ENCODE data around the gene BCL11B.

Gene BCL11B

DNA sequence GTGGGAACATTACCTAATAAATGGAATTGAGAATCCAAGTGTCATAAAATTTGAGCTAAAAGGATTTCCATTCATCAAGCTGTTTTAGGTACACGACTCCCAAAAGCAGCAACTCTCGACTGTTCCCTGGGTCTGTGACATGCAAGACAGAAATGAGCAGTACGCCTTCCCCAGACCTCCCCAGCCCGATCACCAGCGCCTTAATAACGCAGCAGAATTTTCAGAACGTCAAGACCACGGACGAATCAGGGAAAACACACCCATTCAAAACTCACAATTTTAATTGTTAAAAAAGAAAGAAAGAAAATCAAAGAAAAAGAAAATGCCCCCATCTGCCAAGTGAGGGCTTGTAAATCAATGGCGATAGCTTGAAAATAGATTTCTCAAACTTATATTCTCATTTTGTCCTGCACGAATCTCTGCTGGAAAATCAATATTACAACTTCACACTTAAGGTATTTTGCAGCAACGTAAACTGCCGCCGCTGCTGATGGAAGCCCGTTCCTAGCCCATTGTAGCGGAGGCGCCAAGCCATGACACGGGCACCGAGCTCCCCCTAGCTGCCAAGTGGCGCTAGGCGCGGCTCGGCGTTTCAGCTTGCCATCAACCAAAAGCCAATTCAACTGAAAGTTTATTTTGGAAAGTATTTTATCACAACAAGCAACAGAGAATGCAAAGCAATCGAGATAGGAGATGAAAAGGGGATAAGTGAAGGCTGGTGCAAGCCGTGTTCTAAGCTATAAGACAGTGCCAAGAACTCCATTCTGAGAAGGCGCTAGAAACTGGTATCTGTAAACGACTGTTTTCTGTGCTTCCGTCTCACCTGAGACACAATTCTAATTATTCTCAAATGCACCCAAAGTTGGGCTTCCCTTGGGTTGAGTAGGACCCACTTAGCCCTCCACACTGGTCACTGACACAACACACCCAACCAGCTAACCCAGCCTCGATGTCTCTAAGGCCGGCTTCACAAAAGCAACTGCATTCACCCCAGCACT lies 5.5 kb downstream of the BCL11B start:
- Histone ChIP-seq H3K4me1 (ENCODE audit: control insufficient read depth, insufficient read depth, low read length, unreplicated experiment) (no peaks in the 10 kb centered on the region), H3K4me3 (ENCODE audit: low read depth, low read length) (peak overlapping the region; percentile 14; the same call in 1 of the 2 replicates), H3K27me3 (ENCODE audit: insufficient read depth, low read length) (peaks cover 88% of the 10 kb centered on the region), H2AFZ (ENCODE audit: low read length, unreplicated experiment) (no peak overlapping the region), H3K79me2 (ENCODE audit: control insufficient read depth, insufficient read depth, low read length, unreplicated experiment) (no peaks in the 10 kb centered on the region), H3K36me3 (ENCODE audit: insufficient read depth, low read length) (no peaks in the 10 kb centered on the region), H3K27ac (ENCODE audit: low read depth, low read length) (no peak overlapping the region)

DNA sequence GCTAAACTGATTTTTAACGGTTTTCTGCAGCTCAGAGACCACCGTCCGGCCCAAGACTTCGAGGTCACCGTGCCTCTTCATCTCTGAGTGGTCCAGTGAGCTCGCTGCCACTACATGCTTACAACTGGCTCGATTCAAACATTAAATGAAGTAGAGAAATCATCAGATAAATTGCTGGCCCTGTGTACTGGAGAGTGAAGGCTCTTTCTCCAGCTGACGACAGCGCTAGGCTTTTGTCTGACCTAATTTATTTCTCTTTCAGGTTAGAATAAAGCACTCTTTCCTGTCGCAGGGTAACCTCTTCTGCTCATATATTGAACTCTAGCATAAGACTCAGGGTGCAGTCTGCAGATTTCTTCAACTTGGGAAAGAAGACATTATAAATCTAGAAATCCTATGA lies 6.4 kb downstream of the BCL11B start:
- Histone ChIP-seq H2AFZ (ENCODE audit: low read length, unreplicated experiment) (no peak overlapping the region), H3K79me2 (ENCODE audit: control insufficient read depth, insufficient read depth, low read length, unreplicated experiment) (no peaks in the 10 kb centered on the region), H3K36me3 (ENCODE audit: insufficient read depth, low read length) (no peaks in the 10 kb centered on the region), H3K4me3 (ENCODE audit: low read depth, low read length) (no peak overlapping the region), H3K27ac (ENCODE audit: low read depth, low read length) (no peak overlapping the region), H3K4me1 (ENCODE audit: control insufficient read depth, insufficient read depth, low read length, unreplicated experiment) (no peaks in the 10 kb centered on the region), H3K27me3 (ENCODE audit: insufficient read depth, low read length) (peaks cover 89% of the 10 kb centered on the region)

DNA sequence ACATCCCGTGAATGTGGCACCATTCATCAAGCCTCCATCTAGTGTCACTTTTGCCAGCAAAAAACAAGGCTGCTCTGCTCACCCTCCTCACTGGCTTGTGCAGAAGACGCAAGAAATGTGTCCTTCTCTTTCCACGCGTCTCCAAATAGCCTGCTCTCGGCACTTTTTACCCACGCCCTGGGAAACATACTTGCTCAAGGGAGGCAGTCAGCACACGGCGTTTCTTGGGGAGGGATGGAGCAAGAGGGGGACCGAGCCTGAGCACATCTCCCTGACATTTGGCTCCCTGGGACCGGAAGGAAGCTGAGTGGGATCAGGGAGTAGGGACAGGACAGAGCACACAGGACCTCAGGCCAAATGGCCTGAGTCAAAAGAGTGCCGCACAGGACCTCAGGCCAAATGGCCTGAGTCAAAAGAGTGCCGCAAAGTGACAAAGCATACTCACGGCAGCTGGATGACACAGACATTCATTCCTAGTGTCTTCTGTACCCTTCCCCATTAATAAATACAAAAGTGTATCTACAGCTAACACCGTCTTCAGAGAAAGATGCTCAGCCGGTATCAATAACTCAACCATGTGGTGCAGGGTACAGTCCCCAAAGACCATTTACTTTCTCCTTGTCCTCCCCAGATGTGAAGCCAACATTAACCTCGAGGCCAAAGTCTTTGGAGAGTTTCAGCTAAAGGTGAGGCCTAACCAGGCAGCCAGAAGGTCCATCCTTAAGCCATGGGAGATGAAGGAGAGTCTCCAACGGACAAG lies 7.1 kb downstream of the BCL11B start:
- no peaks in the 10 kb centered on the region for H3K79me2 ChIP-seq (ENCODE audit: control insufficient read depth, insufficient read depth, low read length, unreplicated experiment)

DNA sequence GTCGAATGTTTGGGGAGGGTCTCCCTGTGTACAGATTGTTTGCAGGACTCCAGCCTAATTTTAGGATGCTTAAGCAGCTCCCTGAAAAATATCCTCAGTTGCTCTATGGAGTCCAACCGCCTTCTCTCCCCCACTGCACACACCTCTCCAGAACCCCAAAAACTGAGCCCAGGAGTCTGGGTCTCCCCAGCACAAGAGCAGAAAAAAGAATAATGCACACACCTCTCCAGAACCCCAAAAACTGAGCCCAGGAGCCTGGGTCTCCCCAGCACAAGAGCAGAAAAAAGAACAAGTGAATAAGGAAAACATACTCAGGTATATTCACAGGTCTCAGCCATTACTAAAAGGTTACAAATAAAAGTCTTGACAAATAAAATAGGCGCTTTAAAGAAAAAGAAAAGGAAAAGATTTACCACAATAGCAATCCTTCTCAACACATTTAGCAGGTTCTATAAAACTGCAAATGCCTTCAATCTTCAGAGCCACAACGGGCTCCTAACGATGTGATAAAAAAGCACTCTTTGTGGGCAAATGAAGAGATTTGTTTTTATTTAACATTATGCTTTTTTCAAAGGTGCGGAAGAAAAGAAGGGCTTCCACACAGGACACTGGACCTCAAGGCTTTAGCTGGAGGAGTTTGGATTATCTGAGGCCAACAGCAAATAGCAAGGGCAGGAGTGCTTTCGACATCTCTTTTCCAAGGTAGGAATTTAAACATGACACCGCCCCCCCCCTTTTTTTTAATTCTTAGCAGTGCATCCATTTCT lies 8.2 kb downstream of the BCL11B start:
- H3K36me3 ChIP-seq (ENCODE audit: insufficient read depth, low read length), result no peaks in the 10 kb centered on the region
- no peaks in the 10 kb centered on the region for H3K4me1 ChIP-seq (ENCODE audit: control insufficient read depth, insufficient read depth, low read length, unreplicated experiment)
- H3K79me2 ChIP-seq (ENCODE audit: control insufficient read depth, insufficient read depth, low read length, unreplicated experiment), result no peaks in the 10 kb centered on the region
- no peak overlapping the region for H3K4me3 ChIP-seq (ENCODE audit: low read depth, low read length)
- no peak overlapping the region for H2AFZ ChIP-seq (ENCODE audit: low read length, unreplicated experiment)
- peaks cover 93% of the 10 kb centered on the region for H3K27me3 ChIP-seq (ENCODE audit: insufficient read depth, low read length)
- no peak overlapping the region for H3K27ac ChIP-seq (ENCODE audit: low read depth, low read length)

More for the DNA sequence above, 7.1 kb downstream of the BCL11B start:
- no peaks in the 10 kb centered on the region for H3K36me3 ChIP-seq (ENCODE audit: insufficient read depth, low read length)
- H3K27ac ChIP-seq (ENCODE audit: low read depth, low read length), result no peak overlapping the region
- H3K4me3 ChIP-seq (ENCODE audit: low read depth, low read length), result no peak overlapping the region
- no peak overlapping the region for H2AFZ ChIP-seq (ENCODE audit: low read length, unreplicated experiment)
- no peaks in the 10 kb centered on the region for H3K4me1 ChIP-seq (ENCODE audit: control insufficient read depth, insufficient read depth, low read length, unreplicated experiment)
- peaks cover 90% of the 10 kb centered on the region for H3K27me3 ChIP-seq (ENCODE audit: insufficient read depth, low read length)

DNA sequence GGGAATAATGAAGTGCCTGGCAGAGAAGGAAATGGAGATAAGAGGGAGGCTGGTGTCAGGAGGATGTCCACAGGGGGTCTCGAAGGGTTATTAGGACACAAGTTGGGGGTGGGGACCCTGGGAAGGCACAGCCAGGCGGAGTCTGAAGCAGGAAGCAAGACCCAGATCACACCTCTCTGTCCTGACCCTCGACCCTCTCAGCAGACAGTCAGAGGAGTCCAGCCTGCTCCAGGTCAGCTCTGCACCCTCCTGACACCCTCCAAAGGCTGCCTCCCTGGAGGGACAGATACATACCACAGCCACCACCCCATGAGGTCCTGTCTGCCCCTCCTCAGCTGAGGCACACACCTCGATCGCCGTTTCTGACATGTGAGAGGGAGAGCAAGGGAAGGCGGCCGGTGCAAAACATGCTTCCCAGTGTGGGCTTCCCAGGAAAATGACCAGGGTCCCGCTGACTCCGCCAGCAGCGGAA lies 9.0 kb downstream of the BCL11B start:
- no peaks in the 10 kb centered on the region for H3K36me3 ChIP-seq (ENCODE audit: insufficient read depth, low read length)
- H3K79me2 ChIP-seq (ENCODE audit: control insufficient read depth, insufficient read depth, low read length, unreplicated experiment), result no peaks in the 10 kb centered on the region
- H2AFZ ChIP-seq (ENCODE audit: low read length, unreplicated experiment), result no peak overlapping the region
- H3K27ac ChIP-seq (ENCODE audit: low read depth, low read length), result no peak overlapping the region
- peaks cover 93% of the 10 kb centered on the region for H3K27me3 ChIP-seq (ENCODE audit: insufficient read depth, low read length)
- H3K4me1 ChIP-seq (ENCODE audit: control insufficient read depth, insufficient read depth, low read length, unreplicated experiment), result no peaks in the 10 kb centered on the region
- H3K4me3 ChIP-seq (ENCODE audit: low read depth, low read length), result no peak overlapping the region

DNA sequence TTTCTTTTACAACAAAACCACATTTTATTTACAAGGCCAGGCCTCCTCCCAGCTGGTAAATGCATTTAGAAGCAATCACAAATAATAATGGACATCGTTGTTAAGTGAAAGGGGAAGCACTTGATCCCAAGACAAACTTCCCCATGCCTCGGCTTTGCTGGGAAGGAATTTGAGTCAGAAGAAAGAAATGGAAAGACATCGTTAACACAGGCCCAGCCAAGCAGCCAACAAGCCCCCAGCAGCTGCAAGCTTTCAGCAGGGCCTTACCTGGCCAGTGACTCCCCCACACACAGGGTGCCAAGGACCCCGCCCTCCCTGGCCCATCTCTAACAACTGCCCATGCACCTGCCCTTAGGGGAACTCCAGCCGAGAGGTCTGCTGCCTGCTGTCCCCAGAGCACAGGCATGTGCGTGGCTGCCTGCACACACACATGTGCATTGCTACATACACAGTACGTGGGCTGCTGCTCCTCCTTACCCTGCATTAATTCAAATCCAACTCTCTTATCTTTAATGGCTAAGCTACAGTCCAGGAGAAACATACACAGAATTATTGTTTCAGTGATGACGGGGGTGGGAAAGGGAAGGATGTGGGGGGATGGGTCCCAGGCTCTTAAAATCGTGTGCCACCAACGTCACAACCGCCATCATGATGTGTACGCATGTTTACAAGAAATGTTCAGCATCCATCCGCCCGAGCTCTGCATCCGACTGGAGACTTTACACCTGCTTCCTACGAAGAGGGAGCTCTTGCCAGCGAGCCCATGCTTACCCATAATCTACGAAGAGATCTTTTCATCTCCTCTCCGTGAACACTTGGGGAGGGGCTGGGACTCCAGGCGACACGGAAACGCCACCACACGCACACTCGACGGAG lies 9.8 kb downstream of the BCL11B start:
- no peak overlapping the region for H3K4me3 ChIP-seq (ENCODE audit: low read depth, low read length)
- no peaks in the 10 kb centered on the region for H3K4me1 ChIP-seq (ENCODE audit: control insufficient read depth, insufficient read depth, low read length, unreplicated experiment)
- peaks cover 93% of the 10 kb centered on the region for H3K27me3 ChIP-seq (ENCODE audit: insufficient read depth, low read length)
- H3K27ac ChIP-seq (ENCODE audit: low read depth, low read length), result no peak overlapping the region
- no peaks in the 10 kb centered on the region for H3K36me3 ChIP-seq (ENCODE audit: insufficient read depth, low read length)
- H2AFZ ChIP-seq (ENCODE audit: low read length, unreplicated experiment), result no peak overlapping the region
- no peaks in the 10 kb centered on the region for H3K79me2 ChIP-seq (ENCODE audit: control insufficient read depth, insufficient read depth, low read length, unreplicated experiment)

DNA sequence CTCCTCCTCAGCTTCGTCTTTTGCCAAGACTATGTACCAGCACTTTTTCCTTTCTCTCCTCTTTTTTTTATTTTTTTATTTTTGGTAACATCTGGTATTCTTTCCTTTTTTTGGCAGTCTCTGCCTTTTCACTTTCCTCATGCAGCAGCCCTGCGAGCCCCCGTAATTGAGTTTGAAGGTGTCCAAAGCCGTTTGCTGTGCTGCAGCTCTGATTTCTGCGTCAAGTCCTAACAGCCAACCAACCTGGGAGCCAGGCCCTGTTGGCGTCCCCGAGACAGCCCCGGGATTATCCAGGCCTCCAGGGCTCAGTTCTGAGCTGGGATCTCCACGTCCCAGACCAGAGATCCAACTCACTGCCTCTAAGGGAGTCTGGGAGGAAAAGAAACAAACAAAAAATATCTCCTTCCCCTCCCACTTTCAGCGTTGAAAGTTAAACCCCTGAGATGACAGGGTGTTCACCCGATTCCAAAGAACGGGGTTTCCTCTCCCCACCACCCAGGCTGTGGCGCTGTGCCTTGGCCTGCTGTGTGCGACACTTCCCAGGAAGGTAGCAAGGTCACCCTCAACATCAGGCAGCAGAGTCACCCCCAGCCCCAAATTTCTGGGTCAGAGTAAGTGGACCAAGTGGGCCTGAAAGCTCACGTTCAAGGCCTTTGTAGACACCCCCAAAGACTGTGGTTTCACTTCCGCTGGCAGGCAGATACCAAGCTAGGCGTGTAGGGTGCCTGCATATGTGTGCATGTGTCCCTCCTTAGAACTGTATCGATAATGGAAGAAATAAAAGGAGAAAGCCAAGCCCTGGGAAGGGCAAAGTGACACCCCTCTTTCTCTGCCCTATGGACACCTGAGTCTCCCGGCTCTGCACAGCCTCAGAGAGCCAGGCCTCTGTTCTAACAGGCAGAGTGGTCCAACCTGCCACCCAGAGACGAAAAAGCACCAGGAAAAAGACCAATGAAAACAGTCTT lies 11.1 kb downstream of the BCL11B start:
- Histone ChIP-seq H3K4me3 (ENCODE audit: low read depth, low read length) (no peak overlapping the region), H3K27ac (ENCODE audit: low read depth, low read length) (no peak overlapping the region), H3K4me1 (ENCODE audit: control insufficient read depth, insufficient read depth, low read length, unreplicated experiment) (no peaks in the 10 kb centered on the region), H3K36me3 (ENCODE audit: insufficient read depth, low read length) (no peaks in the 10 kb centered on the region), H3K79me2 (ENCODE audit: control insufficient read depth, insufficient read depth, low read length, unreplicated experiment) (no peaks in the 10 kb centered on the region), H3K27me3 (ENCODE audit: insufficient read depth, low read length) (peaks cover 91% of the 10 kb centered on the region), H2AFZ (ENCODE audit: low read length, unreplicated experiment) (no peak overlapping the region)

DNA sequence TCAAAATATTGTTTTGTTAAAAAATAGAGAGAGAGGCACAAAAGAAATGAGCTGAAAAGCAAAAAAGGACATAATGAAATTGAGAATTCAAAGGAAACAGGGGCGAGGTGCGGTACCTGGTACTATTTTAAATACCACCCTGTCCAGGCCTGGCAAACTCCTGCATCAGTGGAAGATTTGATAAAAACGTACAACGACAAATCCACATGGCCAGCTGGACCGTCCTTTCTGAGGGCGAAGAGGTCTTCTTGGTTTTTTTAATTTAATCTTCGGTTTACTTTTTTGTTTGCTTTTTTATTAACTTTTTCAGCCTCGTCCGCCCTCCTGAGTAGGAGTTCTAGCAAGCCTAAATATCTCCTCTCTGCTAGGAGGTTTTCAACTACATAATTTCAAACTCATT lies 11.9 kb downstream of the BCL11B start:
- Histone ChIP-seq H3K4me3 (ENCODE audit: low read depth, low read length) (no peak overlapping the region), H3K4me1 (ENCODE audit: control insufficient read depth, insufficient read depth, low read length, unreplicated experiment) (no peaks in the 10 kb centered on the region)

More for the DNA sequence above, 11.9 kb downstream of the BCL11B start:
- H3K27me3 ChIP-seq (ENCODE audit: insufficient read depth, low read length), result peaks cover 83% of the 10 kb centered on the region
- no peak overlapping the region for H3K27ac ChIP-seq (ENCODE audit: low read depth, low read length)
- H3K36me3 ChIP-seq (ENCODE audit: insufficient read depth, low read length), result no peaks in the 10 kb centered on the region
- H2AFZ ChIP-seq (ENCODE audit: low read length, unreplicated experiment), result no peak overlapping the region
- H3K79me2 ChIP-seq (ENCODE audit: control insufficient read depth, insufficient read depth, low read length, unreplicated experiment), result no peaks in the 10 kb centered on the region

All from ACC112 (cell line).